ENCODE data around the gene ZMYND10. TPM values are rescaled to one million over a fixed set of nuclear protein-coding genes. Genes with fewer than 3 reads are reported as not detected.
A peak's percentile ranks its signal among the peaks of the same experiment; 100 is the strongest.

The ZMYND10 gene
- total RNA-seq, 1 experiment from 2014 or later: 0.29 TPM

DNA sequence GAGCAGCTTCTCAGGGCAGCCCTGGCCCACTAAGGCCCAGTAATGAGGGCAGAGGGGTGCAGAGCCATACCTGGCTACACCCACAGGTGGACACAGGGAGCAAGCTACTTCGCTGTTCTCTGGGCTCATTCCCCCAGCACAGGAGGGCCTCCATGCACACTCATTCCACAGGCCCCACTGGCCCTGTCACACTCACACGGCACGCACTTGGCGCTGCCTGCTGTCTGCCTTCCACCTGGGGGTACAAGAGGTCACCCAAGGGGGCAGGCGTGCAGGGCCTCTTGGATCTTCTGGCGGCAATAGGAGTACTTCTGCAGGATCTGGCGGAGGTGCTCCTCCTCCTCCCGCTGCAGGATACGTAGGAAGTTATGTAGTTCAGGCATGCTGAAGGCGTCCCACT is 15.2 kb downstream of the ZMYND10 start:
- Mint-ChIP-seq H3K4me3 (ENCODE audit: unreplicated experiment) (no peak overlapping the region), H3K4me1 (ENCODE audit: low read depth, unreplicated experiment) (no peaks in the 10 kb centered on the region), H3K27me3 (ENCODE audit: insufficient read depth, unreplicated experiment) (no peaks in the 10 kb centered on the region), H3K9me3 (ENCODE audit: unreplicated experiment) (no peaks in the 10 kb centered on the region), H3K27ac (ENCODE audit: unreplicated experiment) (no peak overlapping the region), H3K36me3 (ENCODE audit: insufficient read depth, unreplicated experiment) (peaks cover 69% of the 10 kb centered on the region)
- H3K9me3 ChIP-seq: no peaks in the 10 kb centered on the region
- no TSS peak for BruUV-seq (replicated peaks)
- no peak for DNase-seq
- CTCF ChIA-PET: no interaction called here
- H3K4me3 ChIP-seq (ENCODE audit: low read depth, low read length): no peak overlapping the region
- POLR2A ChIA-PET: no interaction called here
- H3K27me3 ChIP-seq (replicated peaks; ENCODE audit: control insufficient read depth, insufficient read depth, low read length): no peaks in the 10 kb centered on the region
- intact Hi-C loops (cut with micrococcal nuclease; ENCODE audit: unreplicated experiment): no loop called here
- peaks cover 6% of the 10 kb centered on the region for H3K36me3 ChIP-seq (ENCODE audit: control insufficient read depth, insufficient read depth, low read length)
- TF ChIP-seq CTCF (IDR thresholded peaks at IDR 0.05; ENCODE audit: insufficient read depth in 1 of 2, low read depth in 1 of 2, low read length in 1 of 2, severe bottlenecking in 1 of 2, unreplicated experiment in 1 of 2): no peak
- peaks cover under 1% of the 10 kb centered on the region for H3K4me1 ChIP-seq

DNA sequence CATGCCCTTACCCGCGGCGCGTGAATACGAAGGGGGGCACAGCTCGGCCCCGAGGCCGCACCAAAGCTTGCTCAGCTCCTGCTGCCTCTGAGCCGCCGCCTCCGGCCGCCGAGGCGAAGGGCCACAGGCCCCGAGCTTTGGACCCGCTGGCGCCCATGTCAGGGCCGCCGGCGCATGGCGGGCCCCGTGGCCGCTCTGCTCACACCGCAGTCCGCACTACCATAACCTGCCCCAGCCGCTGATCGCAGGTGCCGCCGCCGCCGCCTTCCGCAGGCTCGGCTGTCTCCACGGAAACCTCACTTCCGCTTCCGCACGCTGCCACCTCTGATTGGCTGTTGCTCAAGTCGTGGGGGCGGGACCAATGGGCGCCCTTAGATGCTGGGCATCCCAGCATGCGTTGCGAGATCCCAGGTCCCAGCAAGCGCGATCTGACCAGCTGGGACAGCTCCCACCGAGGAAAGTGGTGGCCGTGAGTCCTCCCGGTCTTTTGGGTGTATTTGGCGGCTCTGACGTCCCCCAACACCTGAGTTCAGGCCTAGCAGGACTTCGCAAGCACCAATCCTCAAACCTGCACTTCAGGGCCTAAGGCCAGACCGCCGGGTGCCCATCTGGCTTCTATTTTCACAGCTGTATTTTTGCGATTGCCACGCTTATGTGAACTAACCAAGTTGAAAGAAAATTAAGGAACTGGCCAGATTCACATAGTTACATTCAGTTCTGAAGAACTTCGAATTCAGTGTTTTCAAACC is 17.4 kb downstream of the ZMYND10 start, which contains the start of gene TUSC2:
TSS of gene TUSC2 (minus strand) at position 281 of the 749 bp plus-strand sequence. CDS start at position 157, 124 bp downstream.
- H3K4me1 ChIP-seq: peaks cover 9% of the 10 kb centered on the region
- ChIA-PET CTCF (interaction anchor here (0.7 to 1.2 kb wide), 4 partner anchors 8 to 68 kb away, joined by 3 to 14 read pairs (median 4); partner anchors contain the start of gene HYAL1), POLR2A (interaction anchor here (0.5 to 2.2 kb wide), 7 partner anchors 9 to 92 kb away, joined by 3 to 57 read pairs (median 4); partner anchors contain the start of genes CYB561D2, GNAI2, IFRD2 and NPRL2)
- no peaks in the 10 kb centered on the region for H3K27me3 ChIP-seq (replicated peaks; ENCODE audit: control insufficient read depth, insufficient read depth, low read length)
- peak within 1 kb of the TSS; percentile 92 for H3K4me3 Mint-ChIP-seq (ENCODE audit: unreplicated experiment)
- peak; percentile 96 for DNase-seq
- no peaks in the 10 kb centered on the region for H3K4me1 Mint-ChIP-seq (ENCODE audit: low read depth, unreplicated experiment)
- no TSS peak for BruUV-seq (replicated peaks)
- no peaks in the 10 kb centered on the region for H3K9me3 ChIP-seq
- intact Hi-C loops (cut with micrococcal nuclease; ENCODE audit: unreplicated experiment): loop anchor here (1.0 kb wide), 1 partner anchor 9 kb away; no protein-coding TSS in a partner anchor
- H3K36me3 Mint-ChIP-seq (ENCODE audit: insufficient read depth, unreplicated experiment): peaks cover 54% of the 10 kb centered on the region
- H3K36me3 ChIP-seq (ENCODE audit: control insufficient read depth, insufficient read depth, low read length): peaks cover 3% of the 10 kb centered on the region
- no peaks in the 10 kb centered on the region for H3K9me3 Mint-ChIP-seq (ENCODE audit: unreplicated experiment)
- peak within 1 kb of the TSS; percentile 78 for H3K4me3 ChIP-seq (ENCODE audit: low read depth, low read length)
- no peak for TF ChIP-seq CTCF (IDR thresholded peaks at IDR 0.05; ENCODE audit: insufficient read depth in 1 of 2, low read depth in 1 of 2, low read length in 1 of 2, severe bottlenecking in 1 of 2, unreplicated experiment in 1 of 2)
- no peaks in the 10 kb centered on the region for H3K27me3 Mint-ChIP-seq (ENCODE audit: insufficient read depth, unreplicated experiment)
- H3K27ac Mint-ChIP-seq (ENCODE audit: unreplicated experiment): peak within 1 kb of the TSS; percentile 93

- no peak for TF ChIP-seq CTCF (IDR thresholded peaks at IDR 0.05; ENCODE audit: insufficient read depth in 1 of 2, low read depth in 1 of 2, low read length in 1 of 2, severe bottlenecking in 1 of 2, unreplicated experiment in 1 of 2)
- H3K4me3 Mint-ChIP-seq (ENCODE audit: unreplicated experiment): peak overlapping the region; percentile 92
- Histone ChIP-seq H3K4me1 (peaks cover 13% of the 10 kb centered on the region), H3K4me3 (ENCODE audit: low read depth, low read length) (peak overlapping the region; percentile 78), H3K36me3 (ENCODE audit: control insufficient read depth, insufficient read depth, low read length) (peaks cover 3% of the 10 kb centered on the region), H3K9me3 (no peaks in the 10 kb centered on the region), H3K27me3 (replicated peaks; ENCODE audit: control insufficient read depth, insufficient read depth, low read length) (no peaks in the 10 kb centered on the region)
- ChIA-PET CTCF (interaction anchor here (0.9 kb wide), 1 partner anchor 24 kb away, joined by 4 read pairs; the partner anchor contains the start of gene HYAL1), POLR2A (interaction anchor here (1.0 to 2.2 kb wide), 5 partner anchors 10 to 91 kb away, joined by 4 to 57 read pairs (median 7); partner anchors contain the start of genes CYB561D2, GNAI2, IFRD2 and NPRL2)
- no peaks in the 10 kb centered on the region for H3K27me3 Mint-ChIP-seq (ENCODE audit: insufficient read depth, unreplicated experiment)
- no peaks in the 10 kb centered on the region for H3K9me3 Mint-ChIP-seq (ENCODE audit: unreplicated experiment)
- no TSS peak for BruUV-seq (replicated peaks)
- peaks cover 50% of the 10 kb centered on the region for H3K36me3 Mint-ChIP-seq (ENCODE audit: insufficient read depth, unreplicated experiment)
- no peak for DNase-seq
- peak overlapping the region; percentile 93 for H3K27ac Mint-ChIP-seq (ENCODE audit: unreplicated experiment)
- intact Hi-C loops (cut with micrococcal nuclease; ENCODE audit: unreplicated experiment): no loop called here
- H3K4me1 Mint-ChIP-seq (ENCODE audit: low read depth, unreplicated experiment): no peaks in the 10 kb centered on the region
These were observed 18.4 kb downstream of the ZMYND10 start for GRCh38 chr3:50327129-50327528.
